Lower leg skin (tissue), 4 donors: ENCODE measurements around the gene OTULIN. TPM values are rescaled to one million over a fixed set of nuclear protein-coding genes. Genes with fewer than 3 reads are reported as not detected.

Experiments
- DNase-seq, 2 donors: peaks; one replicate each; pipeline ENCODE4 v3.0.0-alpha.2; 2019; ENCODE audit warnings: low spot score in 2 of 2
- H3K4me3 ChIP-seq: fragments of 200-600 bp; sonication (generic); 2 replicates; pipeline ENCODE4 v1.5.1; 2017; ENCODE audit warnings: mild to moderate bottlenecking, low read depth; ENCODE audit not compliant: poor library complexity, severe bottlenecking
- POLR2A ChIP-seq, 2 donors: fragments of 450-650 bp; IDR thresholded peaks; one replicate each; pipeline ENCODE4 v1.6.1; 2016 to 2017; ENCODE audit warnings: antibody characterized with exemption in 2 of 2, mild to moderate bottlenecking in 1 of 2, moderate library complexity in 1 of 2
- WGBS, 2 donors: methylation state at CpG; one replicate each; pipeline ENCODE4 v1.1.5; 2018; 5-methylcytosine and 5-hydroxymethylcytosine counted together
- intact Hi-C: fragments of 100-400 bp; cut with DNase I; formaldehyde crosslinking; loops from one replicate; pipeline ENCODE4 v1.15.0; 2023; ENCODE audit warnings: low total_unique reads
- total RNA-seq, 4 donors: library from RNA; depleted of rRNA; stranded (reverse); fragments of >200 nt; gene quantifications; one replicate each; pipeline ENCODE4 v1.1.0, GENCODE V29; 2016
- TF ChIP-seq, protein P1 (sequence below), 3 donors: fragments of 450-650 bp; IDR thresholded peaks; one replicate each; pipeline ENCODE4 v1.5.1; 2016; ENCODE audit warnings: antibody characterized with exemption in 3 of 3, mild to moderate bottlenecking in 3 of 3, moderate library complexity in 2 of 3

The OTULIN gene
- total RNA-seq, 4 donors from 2014 or later = 52.4 to 131 (median 82.1) TPM

DNA sequence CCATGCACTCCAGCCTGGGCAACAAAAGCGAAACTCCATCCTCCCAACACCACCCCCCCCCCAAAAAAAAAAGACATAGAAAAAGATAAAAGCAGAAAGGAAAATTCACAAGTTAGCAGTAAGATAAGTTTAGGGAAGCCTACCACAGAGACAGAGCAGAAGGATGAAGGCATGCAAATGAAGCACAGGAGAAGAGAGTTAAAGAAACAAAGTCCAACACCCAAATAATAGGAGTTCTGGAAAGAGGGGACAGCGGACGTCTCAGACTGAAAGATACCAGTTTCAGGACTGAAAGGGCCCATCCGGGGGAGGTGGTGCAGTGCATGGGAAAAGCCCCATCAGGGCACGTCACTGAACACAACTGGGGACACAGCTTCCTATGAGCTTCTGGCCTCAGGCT is 54.3 kb downstream of the OTULIN start:
- intact Hi-C loops = no loop called here
- H3K4me3 ChIP-seq = no peak overlapping the region
- no peak for TF ChIP-seq POLR2A (IDR thresholded peaks at IDR 0.05)
- TF ChIP-seq, protein P1, sequence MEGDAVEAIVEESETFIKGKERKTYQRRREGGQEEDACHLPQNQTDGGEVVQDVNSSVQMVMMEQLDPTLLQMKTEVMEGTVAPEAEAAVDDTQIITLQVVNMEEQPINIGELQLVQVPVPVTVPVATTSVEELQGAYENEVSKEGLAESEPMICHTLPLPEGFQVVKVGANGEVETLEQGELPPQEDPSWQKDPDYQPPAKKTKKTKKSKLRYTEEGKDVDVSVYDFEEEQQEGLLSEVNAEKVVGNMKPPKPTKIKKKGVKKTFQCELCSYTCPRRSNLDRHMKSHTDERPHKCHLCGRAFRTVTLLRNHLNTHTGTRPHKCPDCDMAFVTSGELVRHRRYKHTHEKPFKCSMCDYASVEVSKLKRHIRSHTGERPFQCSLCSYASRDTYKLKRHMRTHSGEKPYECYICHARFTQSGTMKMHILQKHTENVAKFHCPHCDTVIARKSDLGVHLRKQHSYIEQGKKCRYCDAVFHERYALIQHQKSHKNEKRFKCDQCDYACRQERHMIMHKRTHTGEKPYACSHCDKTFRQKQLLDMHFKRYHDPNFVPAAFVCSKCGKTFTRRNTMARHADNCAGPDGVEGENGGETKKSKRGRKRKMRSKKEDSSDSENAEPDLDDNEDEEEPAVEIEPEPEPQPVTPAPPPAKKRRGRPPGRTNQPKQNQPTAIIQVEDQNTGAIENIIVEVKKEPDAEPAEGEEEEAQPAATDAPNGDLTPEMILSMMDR (IDR thresholded peaks at IDR 0.05) = no peak
- DNase-seq = no peak
- WGBS, 2 donors = 88 to 90% methylated on average over 5 of the region's 5 CpGs

DNA sequence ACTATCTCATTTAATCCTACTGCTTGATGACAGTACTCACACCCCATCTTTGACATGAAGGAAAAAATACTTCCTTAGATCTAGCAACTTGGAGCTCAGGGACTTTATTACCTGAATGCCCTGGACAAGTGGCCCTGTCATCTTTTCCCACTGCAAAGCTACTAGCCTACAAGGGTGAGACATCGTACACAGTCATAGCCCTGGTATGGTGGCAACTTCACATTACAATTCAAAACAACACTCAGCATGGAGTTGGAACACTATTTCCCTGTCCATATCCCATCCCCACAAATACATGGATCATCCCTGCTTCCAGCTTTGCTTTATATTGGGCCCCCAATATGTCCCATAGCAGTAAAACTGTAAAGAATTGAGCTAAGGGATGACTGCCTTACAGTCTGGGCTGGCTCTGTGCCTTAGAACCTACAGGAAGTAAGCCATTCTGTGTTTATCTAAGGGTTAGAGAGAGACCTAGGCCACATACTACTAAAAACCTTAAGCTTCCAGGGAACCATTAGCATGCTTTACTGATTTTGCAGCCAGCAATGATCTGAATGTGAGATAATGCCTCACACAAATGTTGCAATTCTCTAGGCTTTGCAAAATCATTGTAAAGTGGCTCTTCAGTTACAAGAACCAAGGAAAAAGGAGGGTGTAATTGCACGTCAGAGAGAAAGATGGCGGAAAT is 55.9 kb downstream of the OTULIN start:
- H3K4me3 ChIP-seq = no peak overlapping the region
- no peak for DNase-seq
- intact Hi-C loops = no loop called here
- WGBS, 2 donors = 84 to 86% methylated on average over 3 of the region's 3 CpGs
- TF ChIP-seq, protein P1 (IDR thresholded peaks at IDR 0.05) = no peak
- TF ChIP-seq POLR2A (IDR thresholded peaks at IDR 0.05) = no peak

DNA sequence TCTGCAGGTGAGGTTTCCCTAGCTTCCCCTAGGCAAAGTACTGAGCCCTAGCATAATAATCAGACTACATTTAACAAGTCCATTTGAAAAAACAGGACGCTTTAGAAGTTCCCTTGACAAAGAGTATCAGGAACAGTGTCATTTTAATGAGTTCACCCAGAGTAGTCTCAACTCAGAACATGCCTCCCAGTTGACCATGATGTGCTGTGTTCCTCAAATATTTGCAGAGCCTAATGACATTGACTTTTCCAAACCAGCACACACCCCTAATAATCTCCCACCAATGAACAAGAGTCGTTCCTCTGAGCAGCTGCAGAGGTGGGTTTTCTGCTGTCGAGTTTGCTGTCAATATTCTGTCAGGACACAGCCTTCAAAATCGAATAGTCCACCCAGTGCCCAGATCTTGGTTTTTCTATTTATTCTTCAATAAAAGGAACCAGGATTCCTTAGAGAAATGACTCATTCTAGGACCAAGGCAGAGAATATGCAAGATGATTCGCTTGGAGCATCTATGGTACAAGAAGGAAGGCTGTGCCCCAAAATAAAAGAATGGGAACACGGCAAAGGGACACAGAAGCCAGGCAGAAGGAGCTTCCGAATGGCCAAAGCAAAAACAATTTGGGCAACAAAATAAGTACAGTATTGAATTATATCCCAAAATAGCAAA is 57.6 kb downstream of the OTULIN start:
- WGBS, 2 donors = 88 to 89% methylated on average over 7 of the region's 7 CpGs
- DNase-seq = no peak
- H3K4me3 ChIP-seq = no peak overlapping the region
- TF ChIP-seq, protein P1 (IDR thresholded peaks at IDR 0.05) = no peak
- TF ChIP-seq POLR2A (IDR thresholded peaks at IDR 0.05) = no peak
- intact Hi-C loops = no loop called here

DNA sequence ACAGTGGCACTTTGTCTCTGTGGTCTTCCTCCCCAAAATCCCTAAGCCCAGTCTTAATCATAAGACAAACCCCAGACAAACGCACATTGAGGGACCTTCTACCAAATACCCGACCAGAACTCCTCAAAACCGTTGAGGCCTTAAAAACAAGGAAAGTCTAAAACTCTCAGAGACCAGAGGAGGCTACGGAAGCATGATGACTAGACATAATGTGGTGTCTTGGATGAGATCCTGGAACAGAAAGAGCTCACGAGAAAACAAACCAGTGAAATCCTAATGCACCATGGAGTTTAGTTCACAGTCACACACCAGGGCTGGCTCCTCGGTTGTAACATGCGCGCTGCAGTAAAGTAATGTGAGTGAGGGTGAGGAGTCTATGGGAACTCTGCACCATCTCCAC is 58.4 kb downstream of the OTULIN start:
- 89 to 96% methylated on average over 8 of the region's 8 CpGs for WGBS, 2 donors
- TF ChIP-seq, protein P1 (IDR thresholded peaks at IDR 0.05) = no peak
- TF ChIP-seq POLR2A (IDR thresholded peaks at IDR 0.05) = no peak
- intact Hi-C loops = no loop called here
- H3K4me3 ChIP-seq = no peak overlapping the region
- no peak for DNase-seq

DNA sequence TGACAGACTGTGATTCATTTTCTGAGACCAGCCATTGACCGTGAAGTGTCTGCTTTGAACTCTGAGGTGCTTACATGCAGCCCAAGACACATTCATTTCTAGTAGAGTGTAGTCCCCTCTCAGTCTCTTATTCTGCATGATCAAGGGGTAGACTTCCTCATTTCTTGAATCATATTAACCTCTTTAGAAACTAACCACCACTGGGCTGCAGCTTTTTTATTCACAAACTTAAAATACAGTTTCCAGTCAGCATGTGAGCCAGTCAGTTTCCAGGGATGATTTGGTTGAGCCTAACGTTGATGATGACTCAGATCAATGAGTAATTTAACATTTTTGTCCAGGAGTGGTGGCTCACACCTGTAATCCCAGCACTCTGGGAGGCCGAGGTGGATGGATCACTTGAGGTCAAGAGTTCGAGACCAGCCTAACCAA is 59.2 kb downstream of the OTULIN start:
- DNase-seq = no peak
- 74 to 78% methylated on average over 4 of the region's 4 CpGs for WGBS, 2 donors
- no peak overlapping the region for H3K4me3 ChIP-seq
- TF ChIP-seq POLR2A (IDR thresholded peaks at IDR 0.05) = no peak
- TF ChIP-seq, protein P1 (IDR thresholded peaks at IDR 0.05) = no peak
- intact Hi-C loops = no loop called here
